ENCODE data around the gene CEPT1.

DNA sequence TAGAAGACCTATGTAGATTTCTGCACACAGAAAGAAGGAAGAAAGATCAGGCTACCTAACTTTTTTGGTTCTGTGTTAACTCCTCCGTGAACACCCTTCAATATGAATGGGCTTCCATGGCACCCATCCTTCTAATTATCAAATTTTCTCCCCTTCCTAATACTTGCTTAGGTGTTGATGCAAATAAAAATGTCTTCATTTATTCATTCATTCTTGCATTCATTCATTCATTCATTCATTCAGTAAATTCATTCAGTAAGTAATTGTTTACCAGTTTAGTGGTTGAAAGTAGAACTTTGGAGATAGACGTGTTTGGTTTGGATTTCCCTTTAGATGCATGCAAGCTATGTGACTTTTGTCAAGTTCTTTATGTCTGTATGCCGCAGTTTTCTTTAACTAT lies 92.1 kb downstream of the CEPT1 start:
- TF ChIP-seq CTCF (IDR thresholded peaks at IDR 0.05) (no peak), POLR2A (IDR thresholded peaks at IDR 0.05) (no peak)

Data from thyroid gland (tissue), 4 donors.